Measurements from ENCODE around the gene ERGIC3. TPM values are rescaled to one million over a fixed set of nuclear protein-coding genes. Genes with fewer than 3 reads are reported as not detected.

The ERGIC3 gene
- total RNA-seq, 2 donors from 2014 or later: 99.9 to 155 TPM

- Histone ChIP-seq H3K27me3 (no peaks in the 10 kb centered on the region), H3K4me1 (peaks cover 0 to 20% of the 10 kb centered on the region in 2 donors), H3K36me3 (no peaks in the 10 kb centered on the region), H3K27ac (no peak overlapping the region), H3K9me3 (no peaks in the 10 kb centered on the region), H3K4me3 (no peak overlapping the region)
- no peak for DNase-seq (ENCODE audit: low spot score)
- no peak for TF ChIP-seq CTCF (IDR thresholded peaks at IDR 0.05)
Measured at GRCh38 chr20:35604449-35604747, 62.5 kb downstream of the ERGIC3 start.

DNA sequence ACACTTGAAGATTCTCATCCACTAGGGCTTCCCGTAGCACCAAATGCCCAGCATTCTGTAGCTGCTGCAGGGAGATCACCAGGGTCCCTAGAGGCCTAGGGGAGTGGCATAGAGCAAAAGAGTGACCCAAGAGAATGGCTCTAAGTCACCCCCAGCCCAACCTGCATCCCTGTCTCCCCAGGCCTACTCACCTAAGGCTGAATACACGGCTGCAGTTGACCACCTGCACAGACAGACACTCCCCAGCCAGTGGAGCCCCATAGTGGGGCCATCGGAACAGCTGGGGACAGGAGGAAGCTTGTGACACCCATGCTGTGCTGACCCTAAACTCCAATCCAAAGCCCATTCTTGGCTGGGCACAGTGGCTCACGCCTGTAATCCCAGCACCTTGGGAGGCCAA lies 64.2 kb downstream of the ERGIC3 start:
- Histone ChIP-seq H3K4me1 (peaks cover 0 to 11% of the 10 kb centered on the region in 2 donors), H3K27me3 (no peaks in the 10 kb centered on the region), H3K36me3 (no peaks in the 10 kb centered on the region), H3K4me3 (no peak overlapping the region), H3K9me3 (no peaks in the 10 kb centered on the region), H3K27ac (no peak overlapping the region)
- TF ChIP-seq CTCF (IDR thresholded peaks at IDR 0.05): no peak
- DNase-seq (ENCODE audit: low spot score): no peak

Other genes with a start within 250 kb of the ERGIC3 start
- gene FAM83C, start 249.7 kb upstream of the ERGIC3 start, total RNA-seq: not detected
- gene UQCC1, start 130.1 kb upstream of the ERGIC3 start, total RNA-seq: 10 to 100 TPM; 33.2 to 53.9 TPM
- gene GDF5, start 103.8 kb upstream of the ERGIC3 start, total RNA-seq: 1 to 10 TPM in 1 of 2 donors, under 1 TPM in 1; 0.70 to 2.6 TPM
- 10 to 100 TPM; 13.0 to 18.9 TPM for gene CEP250, start 86.5 kb upstream of the ERGIC3 start, total RNA-seq
- not detected for gene C20orf173, start 12.4 kb upstream of the ERGIC3 start, total RNA-seq
- 1 to 10 TPM; 4.6 to 5.5 TPM for gene SPAG4, start 73.8 kb downstream of the ERGIC3 start, total RNA-seq
- 10 to 100 TPM; 39.2 to 60.4 TPM for gene CPNE1, start 122.8 kb downstream of the ERGIC3 start, total RNA-seq
- gene RBM12, start 122.8 kb downstream of the ERGIC3 start, total RNA-seq: 10 to 100 TPM; 18.4 to 20.9 TPM
- 10 to 100 TPM; 24.6 to 38.7 TPM for gene NFS1, start 157.3 kb downstream of the ERGIC3 start, total RNA-seq
- 100 to 1,000 TPM; 263 to 409 TPM for gene ROMO1, start 157.3 kb downstream of the ERGIC3 start, total RNA-seq
- 100 to 1,000 TPM; 106 to 112 TPM for gene RBM39, start 200.2 kb downstream of the ERGIC3 start, total RNA-seq
- gene PHF20, start 229.9 kb downstream of the ERGIC3 start, total RNA-seq: 10 to 100 TPM; 29.7 to 34.7 TPM

Measured in right atrium auricular region (tissue), 2 donors.